ENCODE measurements around the gene GTF3C1.

DNA sequence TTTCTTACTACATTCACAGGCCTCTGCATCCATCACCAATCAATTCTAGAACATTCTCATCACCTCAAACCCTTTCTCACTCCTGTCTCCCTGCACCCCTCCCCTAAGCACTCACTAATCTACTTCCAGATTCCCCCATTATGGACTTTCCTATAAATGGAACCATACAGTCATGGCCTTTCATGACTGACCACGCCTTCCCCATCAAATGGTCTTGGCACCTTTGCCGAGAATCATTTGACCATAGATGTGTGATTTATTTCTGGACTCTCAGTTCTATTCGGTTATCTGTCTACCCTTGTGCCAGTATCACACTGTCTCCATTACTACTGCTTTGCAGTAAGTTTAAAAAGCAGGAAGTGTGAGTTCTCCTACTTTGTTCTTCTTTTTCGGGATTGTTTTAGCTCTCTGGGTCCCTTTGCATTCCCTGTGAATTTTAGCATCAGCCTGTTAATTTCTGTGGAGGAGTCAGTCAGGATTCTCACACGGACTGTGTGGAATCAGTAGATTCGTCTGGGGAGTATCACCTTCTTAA is 27.5 kb downstream of the GTF3C1 start:
- TF ChIP-seq, protein P1, sequence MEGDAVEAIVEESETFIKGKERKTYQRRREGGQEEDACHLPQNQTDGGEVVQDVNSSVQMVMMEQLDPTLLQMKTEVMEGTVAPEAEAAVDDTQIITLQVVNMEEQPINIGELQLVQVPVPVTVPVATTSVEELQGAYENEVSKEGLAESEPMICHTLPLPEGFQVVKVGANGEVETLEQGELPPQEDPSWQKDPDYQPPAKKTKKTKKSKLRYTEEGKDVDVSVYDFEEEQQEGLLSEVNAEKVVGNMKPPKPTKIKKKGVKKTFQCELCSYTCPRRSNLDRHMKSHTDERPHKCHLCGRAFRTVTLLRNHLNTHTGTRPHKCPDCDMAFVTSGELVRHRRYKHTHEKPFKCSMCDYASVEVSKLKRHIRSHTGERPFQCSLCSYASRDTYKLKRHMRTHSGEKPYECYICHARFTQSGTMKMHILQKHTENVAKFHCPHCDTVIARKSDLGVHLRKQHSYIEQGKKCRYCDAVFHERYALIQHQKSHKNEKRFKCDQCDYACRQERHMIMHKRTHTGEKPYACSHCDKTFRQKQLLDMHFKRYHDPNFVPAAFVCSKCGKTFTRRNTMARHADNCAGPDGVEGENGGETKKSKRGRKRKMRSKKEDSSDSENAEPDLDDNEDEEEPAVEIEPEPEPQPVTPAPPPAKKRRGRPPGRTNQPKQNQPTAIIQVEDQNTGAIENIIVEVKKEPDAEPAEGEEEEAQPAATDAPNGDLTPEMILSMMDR (IDR thresholded peaks at IDR 0.05): no peak
- TF ChIP-seq EZH2 (IDR thresholded peaks at IDR 0.05; ENCODE audit: borderline replicate concordance, insufficient read depth, low read depth, low read length, poor library complexity, severe bottlenecking): no peak
